DOHH2 (cell line): ENCODE data around the gene LITAF.

Experiments used
- CTCF ChIP-seq: fragments of 200-600 bp; sonication (generic); IDR thresholded peaks from one replicate; pipeline ENCODE4 v1.5.1; 2014; ENCODE audit warnings: antibody characterized with exemption, mild to moderate bottlenecking, low read depth, low read length; ENCODE audit not compliant: poor library complexity, severe bottlenecking
- EZH2phosphoT487 ChIP-seq: fragments of 200-600 bp; sonication (generic); IDR thresholded peaks from 2 replicates; pipeline ENCODE4 v1.6.1; 2017; ENCODE audit warnings: borderline replicate concordance, mild to moderate bottlenecking, antibody characterized with exemption, low read length, moderate library complexity, mixed read lengths

- no peak for TF ChIP-seq CTCF
- no peak for TF ChIP-seq EZH2phosphoT487
These were observed 44.0 kb upstream of the LITAF start for GRCh38 chr16:11630768-11631056.
